Measurements from ENCODE around the gene STARD3. TPM values are rescaled to one million over a fixed set of nuclear protein-coding genes. Genes with fewer than 3 reads are reported as not detected.

Gene STARD3
- total RNA-seq, 2 donors from 2014 or later, result 60.3 to 60.5 TPM

DNA sequence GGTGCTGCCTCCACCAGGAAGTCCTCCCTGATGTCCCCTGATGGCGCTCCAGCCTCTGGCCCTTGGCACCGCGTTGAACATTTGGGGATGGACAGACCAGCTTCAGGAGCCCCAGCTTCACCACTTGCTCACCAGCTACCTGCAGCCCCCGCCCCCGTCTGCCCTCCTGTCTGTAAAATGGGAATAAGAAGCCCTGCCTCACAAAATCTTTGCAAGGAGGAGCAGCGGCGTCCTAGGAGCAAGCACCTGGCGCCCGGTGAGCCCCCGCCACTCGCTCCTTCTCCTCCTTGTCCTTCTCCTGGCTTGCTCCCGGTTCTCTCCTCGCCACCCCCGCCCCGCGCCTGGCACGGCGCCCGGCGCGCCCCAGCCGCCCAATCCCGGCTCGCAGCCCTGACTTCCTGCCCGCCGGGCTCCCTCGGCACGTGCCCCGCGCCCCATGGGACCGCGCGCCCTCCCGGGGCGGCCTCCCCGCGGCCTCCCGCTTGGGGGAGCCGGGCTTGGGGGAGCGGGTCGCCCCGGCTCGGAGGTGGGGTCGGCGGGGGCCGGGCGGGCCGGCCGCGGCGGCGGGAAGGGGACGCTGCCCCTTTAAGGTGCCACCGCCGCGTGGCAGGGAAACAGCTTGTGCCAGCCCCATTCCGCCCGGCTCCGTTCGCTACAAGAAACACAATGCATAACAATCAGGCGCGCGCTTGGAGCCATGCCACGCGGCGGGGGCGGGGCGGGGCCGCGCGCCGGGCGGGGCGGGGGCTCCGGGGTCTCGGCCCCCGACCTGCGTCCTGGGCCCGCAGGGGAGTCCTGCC is 19.3 kb upstream of the STARD3 start:
- Histone ChIP-seq H3K4me1 (ENCODE audit: control insufficient read depth, insufficient read depth, low read length) (no peaks in the 10 kb centered on the region), H3K4me3 (ENCODE audit: low read length) (peak overlapping the region; percentile 71), H3K9ac (ENCODE audit: extremely low read depth, low read length, poor library complexity, severe bottlenecking) (no peak overlapping the region), H3K27me3 (ENCODE audit: control insufficient read depth, insufficient read depth, low read length, poor library complexity, severe bottlenecking) (peaks cover 87% of the 10 kb centered on the region), H3K9me3 (ENCODE audit: control insufficient read depth, low read length) (no peaks in the 10 kb centered on the region), H3K36me3 (ENCODE audit: control insufficient read depth, insufficient read depth, low read length) (no peaks in the 10 kb centered on the region), H3K27ac (ENCODE audit: low read depth, low read length) (no peak overlapping the region)
- no peaks in the 10 kb centered on the region for H3K36me3 Mint-ChIP-seq (ENCODE audit: low read depth)
- H3K27ac Mint-ChIP-seq, result no peak overlapping the region
- H3K27me3 Mint-ChIP-seq (ENCODE audit: insufficient read depth), result peaks cover 94% of the 10 kb centered on the region
- H3K9me3 Mint-ChIP-seq, result no peaks in the 10 kb centered on the region
- 1% methylated on average over 17 to 79 of the region's 79 CpGs for WGBS, 2 experiments (ENCODE audit: insufficient coverage in 1 of 2, insufficient read length in 1 of 2)
- H3K4me3 Mint-ChIP-seq, result peak overlapping the region; percentile 59
- H3K4me1 Mint-ChIP-seq, result peaks cover 3% of the 10 kb centered on the region
- DNase-seq, result peak; percentile 80
- TF ChIP-seq, protein P1, sequence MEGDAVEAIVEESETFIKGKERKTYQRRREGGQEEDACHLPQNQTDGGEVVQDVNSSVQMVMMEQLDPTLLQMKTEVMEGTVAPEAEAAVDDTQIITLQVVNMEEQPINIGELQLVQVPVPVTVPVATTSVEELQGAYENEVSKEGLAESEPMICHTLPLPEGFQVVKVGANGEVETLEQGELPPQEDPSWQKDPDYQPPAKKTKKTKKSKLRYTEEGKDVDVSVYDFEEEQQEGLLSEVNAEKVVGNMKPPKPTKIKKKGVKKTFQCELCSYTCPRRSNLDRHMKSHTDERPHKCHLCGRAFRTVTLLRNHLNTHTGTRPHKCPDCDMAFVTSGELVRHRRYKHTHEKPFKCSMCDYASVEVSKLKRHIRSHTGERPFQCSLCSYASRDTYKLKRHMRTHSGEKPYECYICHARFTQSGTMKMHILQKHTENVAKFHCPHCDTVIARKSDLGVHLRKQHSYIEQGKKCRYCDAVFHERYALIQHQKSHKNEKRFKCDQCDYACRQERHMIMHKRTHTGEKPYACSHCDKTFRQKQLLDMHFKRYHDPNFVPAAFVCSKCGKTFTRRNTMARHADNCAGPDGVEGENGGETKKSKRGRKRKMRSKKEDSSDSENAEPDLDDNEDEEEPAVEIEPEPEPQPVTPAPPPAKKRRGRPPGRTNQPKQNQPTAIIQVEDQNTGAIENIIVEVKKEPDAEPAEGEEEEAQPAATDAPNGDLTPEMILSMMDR (conservative IDR thresholded peaks at IDR 0.05), result no peak

DNA sequence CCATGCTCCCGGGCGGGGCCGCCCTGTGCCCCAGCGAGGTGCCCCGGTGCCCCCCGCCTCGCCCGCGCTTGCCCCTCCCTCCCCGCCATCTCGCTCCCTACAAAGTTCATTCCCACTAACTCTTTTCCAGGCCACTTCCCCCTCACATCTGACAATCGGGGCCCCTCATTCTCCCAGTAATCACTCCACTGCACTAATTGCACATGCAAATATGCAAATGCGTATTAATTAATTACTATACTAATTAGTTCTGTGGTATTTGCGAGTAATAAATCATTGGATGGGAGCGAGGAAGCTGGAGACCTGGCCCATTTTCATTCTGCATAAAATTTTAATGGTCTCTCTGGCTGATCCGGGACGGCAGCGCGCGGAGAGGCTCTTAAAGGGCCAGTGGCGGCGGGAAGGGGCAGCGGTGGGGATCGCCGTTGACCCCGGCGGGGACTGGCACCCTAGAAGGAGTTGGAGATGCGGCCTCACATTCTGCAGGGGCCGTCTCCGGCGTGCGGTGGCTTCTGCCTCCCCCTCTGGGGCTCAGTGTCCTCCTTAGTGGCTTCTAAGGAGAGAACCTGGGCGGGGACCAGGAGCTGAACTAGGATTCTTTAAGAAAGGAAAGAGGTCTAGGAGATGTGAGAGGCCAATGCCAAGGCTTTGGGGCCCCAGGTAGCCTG is 18.6 kb upstream of the STARD3 start:
- H3K9me3 ChIP-seq (ENCODE audit: control insufficient read depth, low read length), result no peaks in the 10 kb centered on the region
- peak overlapping the region; percentile 71 for H3K4me3 ChIP-seq (ENCODE audit: low read length)
- Mint-ChIP-seq H3K36me3 (ENCODE audit: low read depth) (no peaks in the 10 kb centered on the region), H3K27ac (no peak overlapping the region), H3K27me3 (ENCODE audit: insufficient read depth) (peaks cover 88% of the 10 kb centered on the region), H3K9me3 (no peaks in the 10 kb centered on the region), H3K4me1 (peaks cover 3% of the 10 kb centered on the region), H3K4me3 (peak overlapping the region; percentile 59)
- peaks cover 79% of the 10 kb centered on the region for H3K27me3 ChIP-seq (ENCODE audit: control insufficient read depth, insufficient read depth, low read length, poor library complexity, severe bottlenecking)
- H3K36me3 ChIP-seq (ENCODE audit: control insufficient read depth, insufficient read depth, low read length), result no peaks in the 10 kb centered on the region
- no peak overlapping the region for H3K27ac ChIP-seq (ENCODE audit: low read depth, low read length)
- H3K4me1 ChIP-seq (ENCODE audit: control insufficient read depth, insufficient read depth, low read length), result no peaks in the 10 kb centered on the region
- WGBS, 2 experiments (ENCODE audit: insufficient coverage in 1 of 2, insufficient read length in 1 of 2), result 0 to 3% methylated on average over 19 to 32 of the region's 33 CpGs
- peak; percentile 78 for DNase-seq
- H3K9ac ChIP-seq (ENCODE audit: extremely low read depth, low read length, poor library complexity, severe bottlenecking), result no peak overlapping the region
- TF ChIP-seq, protein P1 (conservative IDR thresholded peaks at IDR 0.05), result no peak

DNA sequence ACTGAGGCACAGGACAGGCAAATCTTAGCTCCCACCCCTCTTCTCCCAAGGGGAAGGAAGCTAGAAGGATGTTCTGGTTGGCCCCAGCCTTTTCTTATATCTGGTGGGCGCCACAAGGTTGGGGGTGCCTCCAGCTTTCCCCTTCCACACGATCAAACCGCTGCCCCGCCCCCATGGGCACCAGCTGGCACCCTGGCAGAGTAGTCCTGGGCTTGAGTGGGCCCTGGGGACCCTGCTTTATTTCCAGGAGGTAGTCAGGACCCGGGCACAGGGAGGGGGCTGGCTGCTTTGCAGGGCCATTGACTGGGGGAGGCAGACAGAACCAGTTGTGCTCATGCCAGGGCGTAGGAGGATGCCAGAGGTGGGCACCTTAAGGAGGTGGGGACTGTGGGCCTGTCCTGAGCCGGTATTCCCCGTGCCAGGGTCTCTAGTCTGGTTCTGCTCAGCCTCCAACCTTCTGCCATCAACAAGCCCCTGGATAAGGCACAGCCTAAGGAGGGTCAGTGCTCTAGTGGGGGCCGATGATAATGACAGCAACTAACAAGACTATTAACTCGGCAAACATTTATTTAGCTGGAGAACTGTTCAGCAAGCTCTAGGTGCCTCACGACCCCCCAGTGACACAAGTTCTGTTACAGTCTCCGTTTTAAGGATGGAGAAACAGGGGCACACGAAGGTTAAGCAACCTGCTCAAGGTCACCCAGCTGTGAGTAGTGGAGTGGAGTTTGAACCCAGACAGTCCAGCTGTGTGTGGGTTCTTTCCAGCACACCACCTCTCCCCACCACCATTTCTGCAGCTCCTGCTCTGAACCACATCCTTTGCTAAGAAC is 17.8 kb upstream of the STARD3 start:
- Mint-ChIP-seq H3K4me1 (peaks cover 3% of the 10 kb centered on the region), H3K27ac (no peak overlapping the region), H3K4me3 (no peak overlapping the region), H3K27me3 (ENCODE audit: insufficient read depth) (peaks cover 87% of the 10 kb centered on the region), H3K36me3 (ENCODE audit: low read depth) (no peaks in the 10 kb centered on the region), H3K9me3 (no peaks in the 10 kb centered on the region)
- H3K9me3 ChIP-seq (ENCODE audit: control insufficient read depth, low read length), result no peaks in the 10 kb centered on the region
- H3K27ac ChIP-seq (ENCODE audit: low read depth, low read length), result no peak overlapping the region
- H3K27me3 ChIP-seq (ENCODE audit: control insufficient read depth, insufficient read depth, low read length, poor library complexity, severe bottlenecking), result peaks cover 72% of the 10 kb centered on the region
- 63 to 67% methylated on average over 9 to 13 of the region's 13 CpGs for WGBS, 2 experiments (ENCODE audit: insufficient coverage in 1 of 2, insufficient read length in 1 of 2)
- no peaks in the 10 kb centered on the region for H3K36me3 ChIP-seq (ENCODE audit: control insufficient read depth, insufficient read depth, low read length)
- TF ChIP-seq, protein P1 (conservative IDR thresholded peaks at IDR 0.05), result no peak
- H3K4me3 ChIP-seq (ENCODE audit: low read length), result no peak overlapping the region
- H3K4me1 ChIP-seq (ENCODE audit: control insufficient read depth, insufficient read depth, low read length), result no peaks in the 10 kb centered on the region
- H3K9ac ChIP-seq (ENCODE audit: extremely low read depth, low read length, poor library complexity, severe bottlenecking), result no peak overlapping the region
- DNase-seq, result no peak
